Thyroid gland (tissue), 4 donors: ENCODE measurements around the gene NLRP10.

ENCODE experiments used
- CTCF ChIP-seq, 6 experiments: fragments of 200-600 bp in 3 of 6; fragments of 450-650 bp in 3 of 6; sonication (generic) in 3 of 6; IDR thresholded peaks; one replicate each; pipeline ENCODE4 v1.5.1; 2016 to 2019; ENCODE audit warnings: antibody characterized with exemption in 6 of 6, mild to moderate bottlenecking in 2 of 6, inconsistent platforms in 1 of 6, moderate library complexity in 1 of 6
- POLR2A ChIP-seq, 2 donors: fragments of 450-650 bp; IDR thresholded peaks; one replicate each; pipeline ENCODE4 v1.6.1; 2017; ENCODE audit warnings: antibody characterized with exemption in 2 of 2, mild to moderate bottlenecking in 2 of 2, moderate library complexity in 1 of 2

GRCh38 chr11:7949934-7950333, 15.3 kb downstream of the NLRP10 start:
- no peak for TF ChIP-seq CTCF (IDR thresholded peaks at IDR 0.05)
- no peak for TF ChIP-seq POLR2A (IDR thresholded peaks at IDR 0.05)
